ENCODE data around the gene GALNT10. TPM values are rescaled to one million over a fixed set of nuclear protein-coding genes. Genes with fewer than 3 reads are reported as not detected.

Gene GALNT10
- total RNA-seq, 1 donor from 2014 or later, result 10.4 TPM

GRCh38 chr5:154312576-154312975 is 122.0 kb downstream of the GALNT10 start:
- no peak overlapping the region for H3K9ac ChIP-seq (ENCODE audit: low read depth in 1 of 3, low read length in 3 of 3)
- no peaks in the 10 kb centered on the region for H3K9me3 ChIP-seq (ENCODE audit: control insufficient read depth in 3 of 3, low read length in 3 of 3)
- H3K36me3 ChIP-seq (ENCODE audit: control insufficient read depth in 3 of 3, insufficient read depth in 3 of 3, low read length in 3 of 3), result no peaks in the 10 kb centered on the region
- H3K27ac ChIP-seq (ENCODE audit: low read depth, low read length), result no peak overlapping the region
- peaks cover 0 to 4% (median 0%) of the 10 kb centered on the region in 3 donors for H3K4me1 ChIP-seq (ENCODE audit: control insufficient read depth in 3 of 3, insufficient read depth in 3 of 3, low read length in 3 of 3)
- no peaks in the 10 kb centered on the region for H3K27me3 ChIP-seq (ENCODE audit: control insufficient read depth in 3 of 3, insufficient read depth in 3 of 3, low read length in 3 of 3)
- no peak overlapping the region for H3K4me3 ChIP-seq (ENCODE audit: low read length in 3 of 3)

- Histone ChIP-seq H3K9ac (ENCODE audit: low read depth in 1 of 3, low read length in 3 of 3) (no peak overlapping the region), H3K9me3 (ENCODE audit: control insufficient read depth in 3 of 3, low read length in 3 of 3) (no peaks in the 10 kb centered on the region), H3K27ac (ENCODE audit: low read depth, low read length) (no peak overlapping the region), H3K36me3 (ENCODE audit: control insufficient read depth in 3 of 3, insufficient read depth in 3 of 3, low read length in 3 of 3) (no peaks in the 10 kb centered on the region), H3K27me3 (ENCODE audit: control insufficient read depth in 3 of 3, insufficient read depth in 3 of 3, low read length in 3 of 3) (no peaks in the 10 kb centered on the region), H3K4me1 (ENCODE audit: control insufficient read depth in 3 of 3, insufficient read depth in 3 of 3, low read length in 3 of 3) (peaks cover 0 to 4% (median 0%) of the 10 kb centered on the region in 3 donors), H3K4me3 (ENCODE audit: low read length in 3 of 3) (no peak overlapping the region)
Observed at GRCh38 chr5:154313360-154314017, 123.0 kb downstream of the GALNT10 start.

GRCh38 chr5:154315196-154315595 is 124.7 kb downstream of the GALNT10 start:
- no peaks in the 10 kb centered on the region for H3K4me1 ChIP-seq (ENCODE audit: control insufficient read depth in 3 of 3, insufficient read depth in 3 of 3, low read length in 3 of 3)
- H3K36me3 ChIP-seq (ENCODE audit: control insufficient read depth in 3 of 3, insufficient read depth in 3 of 3, low read length in 3 of 3), result no peaks in the 10 kb centered on the region
- no peak overlapping the region for H3K27ac ChIP-seq (ENCODE audit: low read depth, low read length)
- no peaks in the 10 kb centered on the region for H3K9me3 ChIP-seq (ENCODE audit: control insufficient read depth in 3 of 3, low read length in 3 of 3)
- no peak overlapping the region for H3K9ac ChIP-seq (ENCODE audit: low read depth in 1 of 3, low read length in 3 of 3)
- no peaks in the 10 kb centered on the region for H3K27me3 ChIP-seq (ENCODE audit: control insufficient read depth in 3 of 3, insufficient read depth in 3 of 3, low read length in 3 of 3)
- H3K4me3 ChIP-seq (ENCODE audit: low read length in 3 of 3), result no peak overlapping the region

- Histone ChIP-seq H3K4me3 (ENCODE audit: low read length in 3 of 3) (no peak overlapping the region), H3K27ac (ENCODE audit: low read depth, low read length) (no peak overlapping the region), H3K4me1 (ENCODE audit: control insufficient read depth in 3 of 3, insufficient read depth in 3 of 3, low read length in 3 of 3) (no peaks in the 10 kb centered on the region), H3K9me3 (ENCODE audit: control insufficient read depth in 3 of 3, low read length in 3 of 3) (no peaks in the 10 kb centered on the region), H3K36me3 (ENCODE audit: control insufficient read depth in 3 of 3, insufficient read depth in 3 of 3, low read length in 3 of 3) (no peaks in the 10 kb centered on the region), H3K9ac (ENCODE audit: low read depth in 1 of 3, low read length in 3 of 3) (no peak overlapping the region), H3K27me3 (ENCODE audit: control insufficient read depth in 3 of 3, insufficient read depth in 3 of 3, low read length in 3 of 3) (no peaks in the 10 kb centered on the region)
Observed at GRCh38 chr5:154315756-154316155, 125.2 kb downstream of the GALNT10 start.

GRCh38 chr5:154316223-154316935 is 125.8 kb downstream of the GALNT10 start:
- no peaks in the 10 kb centered on the region for H3K27me3 ChIP-seq (ENCODE audit: control insufficient read depth in 3 of 3, insufficient read depth in 3 of 3, low read length in 3 of 3)
- no peaks in the 10 kb centered on the region for H3K4me1 ChIP-seq (ENCODE audit: control insufficient read depth in 3 of 3, insufficient read depth in 3 of 3, low read length in 3 of 3)
- H3K4me3 ChIP-seq (ENCODE audit: low read length in 3 of 3), result no peak overlapping the region
- no peaks in the 10 kb centered on the region for H3K9me3 ChIP-seq (ENCODE audit: control insufficient read depth in 3 of 3, low read length in 3 of 3)
- H3K27ac ChIP-seq (ENCODE audit: low read depth, low read length), result no peak overlapping the region
- no peak overlapping the region for H3K9ac ChIP-seq (ENCODE audit: low read depth in 1 of 3, low read length in 3 of 3)
- no peaks in the 10 kb centered on the region for H3K36me3 ChIP-seq (ENCODE audit: control insufficient read depth in 3 of 3, insufficient read depth in 3 of 3, low read length in 3 of 3)

GRCh38 chr5:154317916-154318315 is 127.4 kb downstream of the GALNT10 start:
- H3K36me3 ChIP-seq (ENCODE audit: control insufficient read depth in 3 of 3, insufficient read depth in 3 of 3, low read length in 3 of 3), result no peaks in the 10 kb centered on the region
- H3K4me3 ChIP-seq (ENCODE audit: low read length in 3 of 3), result no peak overlapping the region
- no peaks in the 10 kb centered on the region for H3K27me3 ChIP-seq (ENCODE audit: control insufficient read depth in 3 of 3, insufficient read depth in 3 of 3, low read length in 3 of 3)

GRCh38 chr5:154318691-154319090 is 128.2 kb downstream of the GALNT10 start:
- peaks cover 0 to 2% (median 0%) of the 10 kb centered on the region in 3 donors for H3K4me1 ChIP-seq (ENCODE audit: control insufficient read depth in 3 of 3, insufficient read depth in 3 of 3, low read length in 3 of 3)
- H3K36me3 ChIP-seq (ENCODE audit: control insufficient read depth in 3 of 3, insufficient read depth in 3 of 3, low read length in 3 of 3), result no peaks in the 10 kb centered on the region
- H3K9me3 ChIP-seq (ENCODE audit: control insufficient read depth in 3 of 3, low read length in 3 of 3), result no peaks in the 10 kb centered on the region
- no peak overlapping the region for H3K4me3 ChIP-seq (ENCODE audit: low read length in 3 of 3)
- no peak overlapping the region for H3K27ac ChIP-seq (ENCODE audit: low read depth, low read length)
- H3K9ac ChIP-seq (ENCODE audit: low read depth in 1 of 3, low read length in 3 of 3), result no peak overlapping the region
- no peaks in the 10 kb centered on the region for H3K27me3 ChIP-seq (ENCODE audit: control insufficient read depth in 3 of 3, insufficient read depth in 3 of 3, low read length in 3 of 3)

More at GRCh38 chr5:154317916-154318315, 127.4 kb downstream of the GALNT10 start:
- H3K4me1 ChIP-seq (ENCODE audit: control insufficient read depth in 3 of 3, insufficient read depth in 3 of 3, low read length in 3 of 3), result peaks cover 0 to 2% (median 0%) of the 10 kb centered on the region in 3 donors
- H3K9me3 ChIP-seq (ENCODE audit: control insufficient read depth in 3 of 3, low read length in 3 of 3), result no peaks in the 10 kb centered on the region
- H3K27ac ChIP-seq (ENCODE audit: low read depth, low read length), result no peak overlapping the region
- H3K9ac ChIP-seq (ENCODE audit: low read depth in 1 of 3, low read length in 3 of 3), result no peak overlapping the region

- Histone ChIP-seq H3K27me3 (ENCODE audit: control insufficient read depth in 3 of 3, insufficient read depth in 3 of 3, low read length in 3 of 3) (no peaks in the 10 kb centered on the region), H3K36me3 (ENCODE audit: control insufficient read depth in 3 of 3, insufficient read depth in 3 of 3, low read length in 3 of 3) (no peaks in the 10 kb centered on the region), H3K4me1 (ENCODE audit: control insufficient read depth in 3 of 3, insufficient read depth in 3 of 3, low read length in 3 of 3) (peaks cover 0 to 2% (median 0%) of the 10 kb centered on the region in 3 donors), H3K9ac (ENCODE audit: low read depth in 1 of 3, low read length in 3 of 3) (no peak overlapping the region), H3K4me3 (ENCODE audit: low read length in 3 of 3) (no peak overlapping the region), H3K27ac (ENCODE audit: low read depth, low read length) (no peak overlapping the region), H3K9me3 (ENCODE audit: control insufficient read depth in 3 of 3, low read length in 3 of 3) (no peaks in the 10 kb centered on the region)
Observed at GRCh38 chr5:154319736-154320135, 129.2 kb downstream of the GALNT10 start.

GRCh38 chr5:154320224-154321089 is 129.9 kb downstream of the GALNT10 start:
- Histone ChIP-seq H3K9me3 (ENCODE audit: control insufficient read depth in 3 of 3, low read length in 3 of 3) (no peaks in the 10 kb centered on the region), H3K27ac (ENCODE audit: low read depth, low read length) (no peak overlapping the region), H3K9ac (ENCODE audit: low read depth in 1 of 3, low read length in 3 of 3) (no peak overlapping the region), H3K27me3 (ENCODE audit: control insufficient read depth in 3 of 3, insufficient read depth in 3 of 3, low read length in 3 of 3) (no peaks in the 10 kb centered on the region), H3K36me3 (ENCODE audit: control insufficient read depth in 3 of 3, insufficient read depth in 3 of 3, low read length in 3 of 3) (no peaks in the 10 kb centered on the region), H3K4me3 (ENCODE audit: low read length in 3 of 3) (no peak overlapping the region), H3K4me1 (ENCODE audit: control insufficient read depth in 3 of 3, insufficient read depth in 3 of 3, low read length in 3 of 3) (peaks cover 0 to 2% (median 0%) of the 10 kb centered on the region in 3 donors)
